HG03139 (cell line): ENCODE data around the gene FMO5.
"Not testable (repeated sequence)": the region's sequence is repeated elsewhere in the genome, so short reads cannot be mapped to it uniquely, and the experiment has no call there.

Experiments
- ATAC-seq: cut with Tn5 transposase; IDR thresholded peaks from one replicate; pipeline ENCODE4 v1.9.1; 2021; ENCODE audit not compliant: unreplicated experiment

FMO5 gene

DNA sequence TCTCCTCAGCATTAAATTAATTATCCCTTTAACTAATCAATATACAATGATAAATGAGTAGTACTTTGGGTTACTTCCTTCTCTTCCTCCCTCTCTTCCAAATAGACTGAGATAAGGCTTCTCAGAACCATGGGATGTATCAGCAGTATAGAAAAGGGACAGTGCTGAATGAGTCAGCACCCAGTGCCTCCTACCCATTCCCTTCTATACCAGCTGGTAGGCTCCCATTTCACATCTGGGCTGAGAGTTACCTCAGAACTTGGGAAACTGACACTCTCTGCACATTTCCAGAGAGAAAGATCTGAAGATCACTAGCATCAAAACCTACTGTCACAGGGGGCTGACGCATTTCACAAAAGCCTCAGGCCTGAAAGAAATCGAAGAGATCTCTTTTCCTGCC is 68.0 kb downstream of the FMO5 start:
- ATAC-seq = not testable (repeated sequence)

DNA sequence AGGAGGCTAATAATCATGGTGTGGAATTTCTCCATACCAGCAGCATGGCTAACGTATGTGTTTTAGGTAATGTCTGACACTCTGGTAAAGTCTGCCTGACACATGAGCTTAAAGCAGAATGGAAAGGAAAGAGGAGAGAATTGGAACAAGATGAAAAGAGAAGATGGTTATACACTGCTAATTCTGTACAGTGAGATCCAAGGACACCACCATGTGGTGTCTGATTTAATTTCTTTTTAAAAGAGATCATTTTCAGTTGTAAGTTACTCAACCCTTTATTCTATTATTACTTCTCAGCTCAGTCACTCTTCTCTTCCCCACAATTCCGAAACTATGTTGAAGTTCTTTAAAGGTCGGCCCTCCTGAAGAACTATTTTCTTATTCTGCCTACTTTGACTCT is 68.5 kb downstream of the FMO5 start:
- no peak for ATAC-seq

DNA sequence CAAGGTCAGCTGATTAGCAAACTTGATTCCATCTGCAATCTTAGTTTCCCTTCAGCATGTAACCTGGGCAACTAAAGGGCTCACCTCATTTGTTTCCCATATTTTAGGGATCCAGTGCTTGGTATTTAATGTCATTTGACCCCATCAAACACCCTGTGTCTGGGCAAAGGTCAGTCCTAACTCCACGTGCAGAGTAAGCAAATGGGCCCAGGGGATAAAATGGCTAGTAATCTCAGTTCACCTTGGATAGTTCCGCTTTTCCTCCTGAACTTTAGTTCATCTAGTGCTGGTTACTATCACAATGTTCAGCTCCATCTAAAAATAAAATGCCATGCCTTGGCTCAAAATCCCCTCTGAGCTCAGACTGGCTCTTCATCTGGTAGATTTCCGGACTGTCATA is 72.4 kb downstream of the FMO5 start:
- no peak for ATAC-seq

DNA sequence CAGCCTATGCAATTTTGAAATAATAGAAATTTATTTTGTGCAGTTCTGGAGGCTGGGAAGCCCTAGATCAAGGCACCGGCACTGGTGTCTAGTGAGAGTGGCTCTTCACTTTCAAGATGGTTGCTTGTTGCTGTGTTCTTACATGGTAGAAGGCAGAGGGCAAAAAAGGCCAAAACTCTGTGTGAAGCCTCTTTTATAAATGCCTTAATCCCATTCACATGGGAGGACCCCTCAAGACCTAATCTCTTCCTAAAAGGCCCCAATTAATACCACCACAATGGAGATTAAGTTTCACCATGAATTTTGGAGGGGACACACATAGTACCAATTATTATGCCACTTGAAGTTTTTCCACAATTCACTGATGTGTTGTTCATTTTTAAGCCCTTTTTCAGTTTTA is 73.9 kb downstream of the FMO5 start:
- ATAC-seq = no peak

DNA sequence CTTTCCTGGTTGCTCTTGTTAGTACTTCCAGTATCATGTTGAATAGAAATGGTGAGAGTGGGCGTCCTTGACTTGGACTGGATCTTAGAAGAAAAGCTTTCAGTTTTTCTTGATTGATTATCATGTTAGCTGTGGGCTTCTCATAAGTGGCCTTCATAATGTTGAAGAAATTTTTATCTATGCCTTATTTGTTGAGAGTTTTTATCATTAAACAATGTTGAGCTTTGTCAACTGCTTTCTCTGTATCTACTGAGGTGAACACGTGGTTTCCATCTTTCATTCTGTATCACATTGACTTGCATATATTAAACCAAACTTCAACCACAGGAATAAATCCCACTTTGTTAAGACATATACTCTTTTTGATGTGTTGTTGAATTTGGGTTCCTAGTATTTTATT is 82.3 kb downstream of the FMO5 start:
- ATAC-seq = no peak
